Colonic mucosa (tissue), 4 donors: ENCODE measurements around the gene PNPLA2. TPM values are rescaled to one million over a fixed set of nuclear protein-coding genes. Genes with fewer than 3 reads are reported as not detected.

Experiments used
- DNase-seq: peaks from one replicate; pipeline ENCODE4 v3.0.0-alpha.2; 2020
- H3K27ac ChIP-seq: fragments of 200-600 bp; one replicate; pipeline ENCODE4 v1.8.0; 2021
- H3K27me3 ChIP-seq: fragments of 200-600 bp; one replicate; pipeline ENCODE4 v1.8.0; 2021
- H3K36me3 ChIP-seq: fragments of 200-600 bp; one replicate; pipeline ENCODE4 v1.8.0; 2021
- H3K4me1 ChIP-seq: fragments of 200-600 bp; one replicate; pipeline ENCODE4 v1.8.0; 2021; ENCODE audit warnings: mild to moderate bottlenecking
- H3K4me3 ChIP-seq: fragments of 200-600 bp; one replicate; pipeline ENCODE4 v1.8.0; 2021
- H3K9ac ChIP-seq, 2 donors: one replicate each; pipeline ENCODE4 v1.7.0; 2013; ENCODE audit warnings: control low read depth in 2 of 2, low read depth in 2 of 2, low read length in 2 of 2
- H3K9me3 ChIP-seq: fragments of 200-600 bp; one replicate; pipeline ENCODE4 v1.8.0; 2021
- CTCF ChIP-seq: fragments of 200-600 bp; IDR thresholded peaks from one replicate; pipeline ENCODE4 v1.8.0; 2022; ENCODE audit warnings: antibody characterized with exemption, mild to moderate bottlenecking
- intact Hi-C: fragments of 100-400 bp; cut with DNase I; formaldehyde crosslinking; loops from one replicate; pipeline ENCODE4 v1.14.1; 2022
- total RNA-seq, 2 donors: library from RNA; stranded (reverse); fragmentation: NEBNext Ultra II Directional in 1 of 2; extraction: Animal tissue kit (Norgen Biotek cat#: 25700) in 1 of 2; gene quantifications; one replicate each; pipeline ENCODE4 v1.2.1, GENCODE V29; 2021
- donor health status: healthy.
- donor health status: DM: no; HTN: no; CAD: no.
- donor health status: DM: no; HTN: no; CAD: no.

PNPLA2 gene
- total RNA-seq, 2 donors from 2014 or later = 139 to 155 TPM

GRCh38 chr11:850775-851763, 32.4 kb downstream of the PNPLA2 start:
- intact Hi-C loops = no loop called here
- Histone ChIP-seq H3K36me3 (no peaks in the 10 kb centered on the region), H3K27ac (no peak overlapping the region), H3K9ac (no peak overlapping the region), H3K27me3 (peaks cover 26% of the 10 kb centered on the region), H3K4me1 (peaks cover 3% of the 10 kb centered on the region), H3K4me3 (no peak overlapping the region), H3K9me3 (no peaks in the 10 kb centered on the region)
- no peak for TF ChIP-seq CTCF
- DNase-seq = no peak

- Histone ChIP-seq H3K27ac (no peak overlapping the region), H3K9me3 (no peaks in the 10 kb centered on the region), H3K4me3 (no peak overlapping the region), H3K27me3 (peaks cover 26% of the 10 kb centered on the region), H3K4me1 (peaks cover 3% of the 10 kb centered on the region), H3K36me3 (no peaks in the 10 kb centered on the region), H3K9ac (no peak overlapping the region)
- no peak for DNase-seq
- no peak for TF ChIP-seq CTCF
- intact Hi-C loops = no loop called here
Observed at GRCh38 chr11:852762-853161, 34.0 kb downstream of the PNPLA2 start.

GRCh38 chr11:853682-854448, 35.2 kb downstream of the PNPLA2 start:
- Histone ChIP-seq H3K4me3 (no peak overlapping the region), H3K27ac (no peak overlapping the region), H3K9me3 (no peaks in the 10 kb centered on the region), H3K4me1 (peaks cover 3% of the 10 kb centered on the region), H3K27me3 (peaks cover 21% of the 10 kb centered on the region), H3K36me3 (no peaks in the 10 kb centered on the region), H3K9ac (no peak overlapping the region)
- DNase-seq = no peak
- intact Hi-C loops = no loop called here
- no peak for TF ChIP-seq CTCF

- no peak overlapping the region for H3K27ac ChIP-seq
- no peaks in the 10 kb centered on the region for H3K36me3 ChIP-seq
- H3K27me3 ChIP-seq = peaks cover 16% of the 10 kb centered on the region
- no peak overlapping the region for H3K9ac ChIP-seq
- H3K9me3 ChIP-seq = no peaks in the 10 kb centered on the region
- intact Hi-C loops = no loop called here
- H3K4me1 ChIP-seq = peaks cover 3% of the 10 kb centered on the region
- no peak for DNase-seq
- H3K4me3 ChIP-seq = no peak overlapping the region
- TF ChIP-seq CTCF = no peak
Observed at GRCh38 chr11:854601-855329, 36.1 kb downstream of the PNPLA2 start.

- Histone ChIP-seq H3K4me1 (peaks cover 6% of the 10 kb centered on the region), H3K9me3 (no peaks in the 10 kb centered on the region), H3K27ac (no peak overlapping the region), H3K36me3 (no peaks in the 10 kb centered on the region), H3K27me3 (peaks cover 11% of the 10 kb centered on the region), H3K9ac (no peak overlapping the region), H3K4me3 (no peak overlapping the region)
- intact Hi-C loops = no loop called here
- DNase-seq = no peak
- TF ChIP-seq CTCF = no peak
Observed at GRCh38 chr11:855330-855674, 36.6 kb downstream of the PNPLA2 start.
